GM19467 (cell line): ENCODE data around the gene MCTP1.

Source experiments
- ATAC-seq: cut with Tn5 transposase; IDR thresholded peaks from one replicate; pipeline ENCODE4 v1.9.1; 2021; ENCODE audit warnings: mild to moderate bottlenecking, moderate library complexity; ENCODE audit not compliant: unreplicated experiment

The MCTP1 gene

GRCh38 chr5:95124731-95125130, 160.2 kb downstream of the MCTP1 start:
- no peak for ATAC-seq

DNA sequence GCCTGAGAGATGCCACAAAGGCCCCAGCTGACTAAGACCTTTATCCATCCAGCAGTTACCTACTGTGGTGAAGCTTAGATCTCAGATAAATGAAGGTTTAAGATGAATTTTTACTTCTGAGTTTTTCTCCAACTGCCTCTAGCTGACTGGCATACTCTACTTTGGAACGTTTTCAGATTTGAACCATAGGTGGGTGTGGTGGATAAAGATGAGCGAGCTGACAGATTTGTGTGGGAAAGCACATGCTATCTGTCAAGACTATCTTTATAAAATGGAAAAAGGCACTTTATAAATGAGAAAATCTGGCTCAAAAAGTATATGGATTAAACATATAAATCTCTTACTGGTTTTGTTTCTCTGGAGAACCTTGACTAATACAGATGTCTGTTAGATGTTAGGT, 160.8 kb downstream of the MCTP1 start:
- no peak for ATAC-seq

DNA sequence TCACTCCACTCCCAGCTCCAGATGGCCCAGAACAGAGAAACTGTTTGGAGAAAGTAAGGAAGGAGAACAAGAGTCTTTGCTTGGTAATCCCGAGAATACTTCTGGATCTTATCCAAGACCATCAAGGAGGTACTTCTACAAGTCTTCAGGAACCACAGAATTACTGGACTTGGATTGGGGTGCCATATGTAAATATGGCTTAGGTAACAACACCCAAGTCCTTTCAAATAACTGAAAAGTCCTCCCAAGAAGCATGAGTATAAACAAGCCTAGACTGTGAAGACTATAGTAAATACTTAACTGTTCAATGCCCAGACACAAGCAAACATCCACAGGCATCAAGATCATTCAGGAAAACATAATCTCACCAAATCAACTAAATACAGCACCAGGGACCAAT, 170.0 kb downstream of the MCTP1 start:
- no peak for ATAC-seq

- no peak for ATAC-seq
Observed at GRCh38 chr5:95114305-95114704, 170.6 kb downstream of the MCTP1 start.

DNA sequence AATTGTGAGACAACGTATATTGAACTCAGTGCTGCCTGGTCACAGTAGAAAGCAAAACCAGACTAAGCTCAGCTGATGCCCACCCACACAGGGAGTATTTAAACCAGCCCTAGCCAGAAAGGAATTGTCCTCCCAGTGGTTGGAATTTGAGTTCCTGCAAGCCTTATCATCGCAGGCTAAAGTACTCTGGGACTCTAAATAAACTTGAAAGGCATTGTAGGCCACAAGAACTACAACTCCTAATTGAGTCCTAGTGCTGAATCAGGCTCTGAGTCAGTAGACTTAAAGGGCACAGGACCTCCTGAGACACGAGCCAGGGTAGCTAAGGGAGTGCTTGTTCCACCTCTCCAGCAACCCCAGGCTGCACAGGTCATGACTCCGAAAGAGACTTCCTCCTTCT, 171.4 kb downstream of the MCTP1 start:
- ATAC-seq, result no peak

GRCh38 chr5:95111141-95111540, 173.8 kb downstream of the MCTP1 start:
- ATAC-seq, result no peak

- no peak for ATAC-seq
Observed at GRCh38 chr5:95110118-95110517, 174.8 kb downstream of the MCTP1 start.

DNA sequence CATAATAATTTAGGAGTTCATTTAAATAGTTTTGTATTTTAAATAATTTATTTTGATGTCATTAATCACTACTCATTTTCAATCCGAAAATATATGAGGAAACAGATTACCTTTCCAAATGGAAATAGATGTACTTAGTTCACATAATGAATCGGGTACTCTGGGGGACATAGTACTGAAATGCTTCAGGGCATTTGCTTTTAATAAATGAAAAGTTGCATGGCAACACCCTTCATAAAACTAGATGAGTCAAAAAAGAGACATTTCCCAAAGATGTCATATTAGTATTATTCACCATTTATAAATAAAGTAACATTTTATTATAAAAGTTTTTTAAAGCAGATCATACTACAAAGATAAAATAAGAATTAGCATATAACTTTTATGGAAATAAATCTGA, 177.8 kb downstream of the MCTP1 start:
- ATAC-seq, result no peak

GRCh38 chr5:95105638-95106037, 179.3 kb downstream of the MCTP1 start:
- ATAC-seq, result no peak

DNA sequence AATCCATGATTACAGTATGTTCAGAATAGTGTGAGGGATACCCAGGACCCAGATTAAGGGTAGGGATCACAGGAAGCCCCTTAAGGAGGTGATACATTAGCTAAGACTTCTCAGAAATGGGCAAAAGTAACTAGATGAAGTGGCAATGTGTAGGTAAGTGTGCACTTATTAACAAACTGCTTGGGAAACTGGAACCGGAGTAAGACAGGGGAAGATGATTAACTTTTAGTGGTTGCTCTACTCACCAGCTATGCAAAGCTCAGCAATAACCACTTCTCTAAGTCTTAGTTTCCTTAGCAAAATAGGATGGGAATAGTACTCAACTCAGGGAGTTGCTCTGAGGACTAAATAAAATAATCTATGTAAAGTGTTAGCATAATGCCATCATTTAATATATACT, 182.2 kb downstream of the MCTP1 start:
- ATAC-seq, result peak; percentile 97

DNA sequence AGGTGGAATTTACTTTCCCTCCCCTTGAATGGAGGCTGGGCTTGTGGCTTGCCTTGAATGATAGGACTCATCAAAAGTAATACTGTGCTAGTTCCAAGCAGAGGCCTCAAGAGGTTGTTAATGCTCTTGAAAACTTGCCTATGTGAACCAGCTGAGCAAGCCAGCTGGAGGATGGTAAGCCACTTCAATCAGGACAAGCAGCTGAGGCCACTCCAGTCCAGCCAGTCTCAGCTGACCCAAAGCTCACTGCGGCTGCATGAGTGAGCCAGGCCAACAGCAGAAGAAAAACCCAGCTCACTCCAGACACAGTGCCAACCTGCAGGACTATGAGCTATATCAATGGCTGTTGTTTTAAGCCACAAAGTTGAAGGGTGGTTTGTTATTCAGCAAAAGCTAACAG, 182.8 kb downstream of the MCTP1 start:
- ATAC-seq, result peak; percentile 37

DNA sequence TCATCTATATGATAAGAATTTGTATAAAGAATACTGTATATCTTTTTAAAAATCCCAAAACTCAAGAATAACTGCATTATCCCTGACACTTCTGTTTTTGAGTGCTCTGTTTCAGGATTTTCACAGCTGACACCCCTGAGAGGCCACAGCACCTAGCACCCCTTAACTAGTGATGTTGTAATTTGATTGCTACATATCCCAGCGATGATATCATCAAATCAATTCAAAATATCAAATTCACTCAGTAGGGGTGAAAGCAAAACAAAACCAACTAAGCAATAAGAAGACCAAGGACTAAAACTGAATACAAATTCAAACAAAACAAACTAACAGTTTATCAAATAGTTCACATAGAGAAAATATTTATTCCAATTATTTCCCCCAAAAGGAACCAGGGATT, 184.3 kb downstream of the MCTP1 start:
- no peak for ATAC-seq

GRCh38 chr5:95098012-95098411, 186.9 kb downstream of the MCTP1 start:
- ATAC-seq, result no peak

DNA sequence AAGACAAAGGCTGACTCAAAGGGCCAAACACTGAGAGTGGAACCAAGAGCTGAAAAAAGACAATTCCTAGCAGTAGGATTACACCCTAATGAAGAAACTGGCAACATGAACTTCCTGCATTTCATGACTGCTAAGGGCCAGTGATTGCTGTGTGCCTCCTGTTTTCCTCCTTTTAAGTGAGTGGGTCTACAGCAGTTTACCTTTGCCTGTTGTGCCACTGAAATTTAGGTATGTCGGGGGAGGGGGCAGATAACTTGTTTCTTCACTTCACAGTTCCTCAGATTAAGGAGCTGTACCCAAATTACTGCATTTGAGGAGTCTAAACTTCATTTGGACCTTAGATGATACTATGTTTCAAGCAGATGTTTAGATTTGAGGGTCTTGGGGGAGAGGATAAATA, 191.7 kb downstream of the MCTP1 start:
- ATAC-seq, result no peak

GRCh38 chr5:95090774-95091173, 194.1 kb downstream of the MCTP1 start:
- no peak for ATAC-seq

- ATAC-seq, result peak; percentile 73
Observed at GRCh38 chr5:95087816-95088317, 197.0 kb downstream of the MCTP1 start.

DNA sequence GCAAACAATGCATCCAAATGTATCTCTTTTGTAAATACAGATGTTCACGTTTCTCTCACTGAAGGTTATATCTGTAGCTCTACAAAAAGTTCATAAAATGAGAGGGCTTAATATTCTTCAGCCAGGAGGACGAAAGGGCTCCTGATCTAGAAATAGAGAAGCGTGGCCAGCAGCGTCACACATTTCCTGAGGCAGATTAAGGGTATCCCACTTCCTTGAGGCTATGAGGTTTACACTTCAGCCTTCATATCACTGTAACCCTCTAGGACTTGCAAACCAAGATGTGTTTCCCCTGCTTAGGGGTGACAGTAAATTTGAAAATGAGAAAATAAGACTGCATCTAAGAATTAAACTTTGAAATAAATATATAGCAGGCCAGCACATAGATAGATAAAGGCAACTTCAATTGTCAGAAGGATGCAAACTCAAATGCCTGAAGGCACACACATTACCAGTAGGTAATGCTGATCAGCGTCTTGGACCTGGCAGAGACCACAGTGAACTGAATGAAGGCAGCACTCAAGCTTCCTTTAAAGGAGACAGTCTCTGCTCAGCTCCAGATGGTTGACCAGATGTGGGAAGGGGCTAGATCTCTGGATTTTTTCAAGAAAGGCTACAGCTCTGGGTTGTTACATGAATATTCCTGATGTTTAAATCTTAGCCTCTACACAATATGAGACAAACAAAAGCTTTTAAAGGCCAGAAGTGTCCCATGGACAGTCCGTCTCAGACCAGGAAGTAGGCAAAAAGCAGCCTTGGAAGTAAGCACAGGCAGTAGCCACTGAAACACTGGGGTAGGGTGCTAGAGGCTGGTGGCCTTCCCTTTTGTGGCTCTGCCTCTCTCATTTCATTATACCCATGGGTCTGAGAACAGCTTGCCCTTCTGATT, 197.7 kb downstream of the MCTP1 start:
- peak; percentile 32 for ATAC-seq

- ATAC-seq, result no peak
Observed at GRCh38 chr5:95084757-95085156, 200.1 kb downstream of the MCTP1 start.

DNA sequence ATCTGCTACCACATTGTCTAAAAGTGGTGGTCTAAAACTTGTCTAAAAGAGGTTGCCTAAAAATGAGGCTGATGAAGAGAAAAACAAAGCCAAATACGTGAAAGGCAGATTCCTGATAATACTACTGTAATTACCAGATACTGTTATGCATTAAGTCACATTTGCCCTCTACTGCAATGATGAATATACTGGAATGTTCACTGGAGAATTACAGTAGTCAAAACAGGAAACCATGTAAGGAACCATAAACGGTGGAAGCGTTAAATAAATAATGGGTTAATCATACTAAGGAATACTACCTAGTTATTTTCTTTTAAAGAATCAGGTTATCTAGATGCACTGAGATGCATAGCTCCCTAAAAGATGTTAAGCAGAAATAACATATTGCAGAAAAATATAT, 201.3 kb downstream of the MCTP1 start:
- ATAC-seq, result no peak

DNA sequence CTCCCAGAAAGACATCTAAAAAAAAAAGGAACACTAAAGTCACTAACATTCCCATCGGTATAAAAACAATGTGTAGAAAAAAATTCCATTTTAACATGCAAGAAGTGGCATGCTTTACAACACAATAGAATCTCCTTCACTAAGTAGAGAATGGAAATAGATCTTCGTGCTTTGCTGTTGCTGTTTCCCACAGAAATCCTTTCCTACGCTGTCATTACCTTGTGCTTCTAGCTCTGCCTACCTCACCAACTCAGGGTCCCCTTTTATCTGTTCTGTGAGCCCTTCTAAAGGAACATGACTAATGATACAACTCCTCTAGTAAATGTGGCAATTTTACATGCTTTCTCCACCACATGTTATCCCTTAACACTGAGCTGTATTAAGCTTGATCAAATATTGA, 202.9 kb downstream of the MCTP1 start:
- ATAC-seq, result no peak

DNA sequence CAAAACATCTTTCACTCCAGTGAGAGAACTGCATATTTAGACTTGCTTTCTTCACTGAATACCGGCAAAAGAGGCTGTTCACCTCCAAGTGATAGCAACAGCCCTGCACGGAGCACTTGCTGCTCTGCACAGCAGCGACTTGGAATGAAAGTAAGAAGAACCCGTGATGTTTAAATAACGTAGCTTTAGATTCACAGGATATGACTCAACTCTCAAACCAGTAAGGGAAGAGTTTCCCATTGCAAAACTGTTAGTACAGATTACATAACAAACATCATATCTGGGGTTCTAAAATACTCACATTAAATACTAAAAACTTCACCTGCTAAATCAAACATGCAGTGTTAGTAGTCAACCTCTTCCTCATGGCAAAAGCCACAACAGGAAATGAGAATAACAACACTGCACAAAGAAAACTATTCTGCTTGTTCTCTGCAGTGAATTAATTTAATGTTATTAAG, 203.4 kb downstream of the MCTP1 start:
- ATAC-seq, result peak; percentile 87

DNA sequence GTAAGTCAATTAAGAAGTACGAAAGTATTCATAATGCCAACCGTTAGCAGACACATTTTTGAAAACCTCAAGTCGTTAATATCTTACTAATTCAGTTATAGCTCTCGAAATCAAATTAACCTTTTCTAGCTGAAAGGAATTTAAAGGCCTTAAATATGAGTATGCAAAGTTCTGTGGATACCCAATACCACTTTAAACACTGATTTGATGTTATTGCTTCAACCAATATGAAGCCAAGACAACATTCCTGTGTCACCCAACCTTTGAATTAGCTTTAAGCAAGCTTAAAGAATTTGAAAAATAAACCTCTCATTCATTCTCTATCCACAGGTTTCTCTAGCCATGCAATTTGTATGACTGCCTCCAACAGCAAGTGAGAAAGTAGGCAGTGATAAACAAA, 204.5 kb downstream of the MCTP1 start:
- ATAC-seq, result no peak

DNA sequence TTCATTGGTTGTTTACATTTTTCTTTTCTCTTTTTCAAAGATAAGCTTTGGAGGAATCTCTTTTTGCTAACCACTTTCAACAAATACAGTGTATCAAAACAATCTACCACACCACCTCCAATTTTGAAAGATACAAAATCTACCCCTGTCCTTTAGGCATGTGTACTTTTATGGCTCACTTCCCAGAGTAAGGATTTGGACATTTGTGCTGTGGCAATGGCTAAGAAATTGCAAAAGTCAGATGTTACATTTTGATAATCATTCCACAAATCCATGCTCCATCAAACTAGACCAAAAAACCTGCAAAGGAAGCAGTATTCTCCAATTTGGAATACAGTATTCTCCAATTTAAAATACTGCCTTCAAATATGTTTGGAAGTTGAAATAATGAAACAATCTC, 204.9 kb downstream of the MCTP1 start:
- no peak for ATAC-seq
